Measurements from ENCODE around the gene SNORC.

DNA sequence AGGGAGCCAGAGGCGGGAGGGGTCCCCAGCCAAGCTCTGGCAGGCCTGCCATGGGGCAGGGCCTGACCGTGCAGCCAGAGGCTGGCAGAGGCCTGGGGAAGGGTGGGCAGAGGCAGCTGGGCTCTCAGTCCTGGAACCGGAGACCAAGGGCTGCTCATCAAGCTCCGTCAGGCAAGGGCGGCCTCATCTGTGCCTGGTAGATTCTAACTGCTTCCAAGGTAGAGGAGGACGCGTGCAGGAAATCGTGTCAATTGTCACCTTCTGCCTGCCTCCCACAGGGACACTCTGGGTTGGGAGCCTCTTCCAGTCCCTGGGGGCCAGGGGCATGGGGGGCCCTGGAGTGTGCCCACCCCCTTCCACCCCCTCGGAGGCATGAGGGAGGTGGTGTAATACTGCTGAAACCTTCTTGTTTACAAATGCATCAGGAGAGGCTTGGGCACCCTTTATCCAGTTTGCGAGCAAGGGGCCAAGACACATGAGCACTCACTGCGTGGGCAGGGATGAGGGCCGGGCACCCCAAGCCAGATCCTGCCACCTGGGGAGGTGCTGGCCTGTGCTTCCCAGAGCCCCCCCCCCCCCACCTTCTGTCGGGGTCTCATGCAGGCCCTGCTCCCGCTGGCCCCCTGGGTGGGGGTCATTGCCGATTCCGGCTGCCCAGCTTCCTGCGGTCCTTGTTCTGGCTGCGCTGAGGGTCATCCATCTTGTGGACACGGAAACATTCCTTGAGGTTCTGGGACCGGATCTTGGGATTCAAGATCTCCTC, 9.0 kb downstream of the SNORC start:
- TF ChIP-seq CTCF (IDR thresholded peaks at IDR 0.05; ENCODE audit: poor library complexity, severe bottlenecking) (no peak), POLR2AphosphoS5 (IDR thresholded peaks at IDR 0.05) (no peak), EP300 (conservative IDR thresholded peaks at IDR 0.05; ENCODE audit: poor library complexity, severe bottlenecking) (no peak), MXI1 (conservative IDR thresholded peaks at IDR 0.05; ENCODE audit: poor library complexity, severe bottlenecking) (no peak), EZH2 (IDR thresholded peaks at IDR 0.05; ENCODE audit: borderline replicate concordance, insufficient read depth, low read length, poor library complexity, severe bottlenecking) (no peak), TAF1 (IDR thresholded peaks at IDR 0.05; ENCODE audit: low read depth) (no peak), REST (IDR thresholded peaks at IDR 0.05; ENCODE audit: borderline replicate concordance) (no peak), RAD21 (conservative IDR thresholded peaks at IDR 0.05) (no peak)

All from neural cell (in vitro differentiated cells).